HCT116 (cell line): ENCODE data around the gene SLC6A8. TPM values are rescaled to one million over a fixed set of nuclear protein-coding genes. Genes with fewer than 3 reads are reported as not detected.
"Not testable (repeated sequence)": the region's sequence is repeated elsewhere in the genome, so short reads cannot be mapped to it uniquely, and the experiment has no call there.

Experiments used
- ATAC-seq: fragments of 200-7000 bp; cut with Tn5 transposase; 2 replicates; pipeline ENCODE4 v1.9.1; 2020; ENCODE audit warnings: mild to moderate bottlenecking, moderate library complexity
- BruUV-seq: library from RNA; stranded (reverse); fragments of 400-500 nt; replicated peaks from 2 replicates; lab custom pipeline; 2021; lab: Mats Ljungman, UMichigan
- CTCF ChIA-PET: fragments of 300-600 bp; sonication (Branson Sonifier 250); formaldehyde crosslinking; loops from one replicate; lab custom pipeline; 2021; ENCODE audit warnings: antibody characterized with exemption; lab: Charles Lee
- POLR2A ChIA-PET: fragments of 300-600, 350-600 bp; sonication (Branson Sonifier 250); formaldehyde crosslinking; loops from one replicate; lab custom pipeline; 2021; ENCODE audit warnings: antibody characterized with exemption; lab: Charles Lee
- RAD21 ChIA-PET, 2 experiments: fragments of 300-600 bp; sonication (Branson Sonifier 250); formaldehyde crosslinking; loops; one replicate each; lab custom pipeline; 2023; ENCODE audit warnings: low total read pairs in 2 of 2; ENCODE audit not compliant: uncharacterized antibody in 2 of 2, unreplicated experiment in 2 of 2, low non-redundant PET in 1 of 2; lab: Charles Lee
- DNase-seq: peaks from one replicate; pipeline ENCODE4 v3.0.0-alpha.2; 2010; ENCODE audit warnings: low read depth, low spot score
- H2AFZ ChIP-seq: fragments of 200-600 bp; shearing (Covaris generic), sonication (generic); 2 replicates; pipeline ENCODE4 v1.6.1; 2017; ENCODE audit warnings: low read depth, mixed run types, mixed read lengths, antibody characterized with exemption, low read length; ENCODE audit not compliant: poor library complexity, severe bottlenecking
- H3K27ac ChIP-seq: 2 replicates; pipeline ENCODE4 v1.5.1; 2012; ENCODE audit warnings: low read depth, low read length
- H3K27me3 ChIP-seq: fragments of 200-600 bp; sonication (generic); 2 replicates; pipeline ENCODE4 v1.6.1; 2016; ENCODE audit warnings: mixed run types, low read length, mixed read lengths; ENCODE audit not compliant: insufficient read depth
- H3K36me3 ChIP-seq, 2 experiments: fragments of 200-500 bp in 1 of 2; fragments of 200-600 bp in 1 of 2; sonication (Bioruptor generic) in 1 of 2; sonication (generic) in 1 of 2; 2 replicates each; pipeline versions ENCODE4 v1.5.1 to v1.6.1; 2014 to 2016; ENCODE audit warnings: low read length in 2 of 2, inconsistent platforms in 1 of 2, mixed read lengths in 1 of 2, mixed run types in 1 of 2; ENCODE audit not compliant: insufficient read depth in 2 of 2, control insufficient read depth in 1 of 2
- H3K4me1 ChIP-seq, 2 experiments: fragments of 200-600 bp in 1 of 2; sonication (generic) in 1 of 2; 2 replicates each; pipeline versions ENCODE4 v1.5.1 to v1.6.1; 2012 to 2017; ENCODE audit warnings: low read length in 2 of 2, inconsistent platforms in 1 of 2, mild to moderate bottlenecking in 1 of 2, mixed read lengths in 1 of 2, mixed run types in 1 of 2, moderate library complexity in 1 of 2; ENCODE audit not compliant: insufficient read depth in 2 of 2, control insufficient read depth in 1 of 2
- H3K4me2 ChIP-seq: fragments of 200-600 bp; sonication (generic); 2 replicates; pipeline ENCODE4 v1.6.1; 2017; ENCODE audit warnings: mixed run types, low read length, mixed read lengths
- H3K4me3 ChIP-seq, 2 experiments: fragments of 200-600 bp in 1 of 2; sonication (generic) in 1 of 2; replicated peaks in 1 of 2; 2 replicates each; pipeline ENCODE4 v1.5.1; 2011 to 2016; ENCODE audit warnings: low read length in 2 of 2, control low read depth in 1 of 2, low read depth in 1 of 2, mild to moderate bottlenecking in 1 of 2, mixed read lengths in 1 of 2, mixed run types in 1 of 2
- H3K79me2 ChIP-seq: fragments of 200-600 bp; sonication (generic); 2 replicates; pipeline ENCODE4 v1.6.1; 2017; ENCODE audit warnings: mild to moderate bottlenecking, mixed run types, low read length, moderate library complexity, mixed read lengths; ENCODE audit not compliant: insufficient read depth
- H3K9ac ChIP-seq: fragments of 200-600 bp; sonication (generic); 2 replicates; pipeline ENCODE4 v1.6.1; 2016; ENCODE audit warnings: low read length, mixed read lengths
- H3K9me2 ChIP-seq: fragments of 200-600 bp; sonication (generic), shearing (Covaris generic); 2 replicates; pipeline ENCODE4 v1.6.1; 2017; ENCODE audit warnings: mixed run types, mild to moderate bottlenecking, moderate library complexity; ENCODE audit not compliant: insufficient read depth
- H3K9me3 ChIP-seq, 2 experiments: fragments of 200-500 bp in 1 of 2; fragments of 200-600 bp in 1 of 2; sonication (Bioruptor generic) in 1 of 2; sonication (generic) in 1 of 2; 2 replicates each; pipeline ENCODE4 v1.6.1; 2014 to 2017; ENCODE audit warnings: low read length in 2 of 2, mixed read lengths in 2 of 2, inconsistent platforms in 1 of 2, low read depth in 1 of 2, mild to moderate bottlenecking in 1 of 2, mixed run types in 1 of 2, moderate library complexity in 1 of 2; ENCODE audit not compliant: control insufficient read depth in 1 of 2, insufficient read depth in 1 of 2
- H4K20me1 ChIP-seq: fragments of 200-600 bp; sonication (generic), shearing (Covaris generic); 2 replicates; pipeline ENCODE4 v1.6.1; 2017; ENCODE audit warnings: mixed run types, mild to moderate bottlenecking, moderate library complexity; ENCODE audit not compliant: insufficient read depth
- EGR1 ChIP-seq: IDR thresholded peaks from 2 replicates; pipeline ENCODE4 v1.6.1; 2012; ENCODE audit warnings: low read depth
- intact Hi-C: fragments of 100-400 bp; cut with micrococcal nuclease; formaldehyde crosslinking; loops from 2 replicates; pipeline ENCODE4 v1.10.0; 2022
- total RNA-seq: library from RNA; stranded (reverse); gene quantifications from one replicate; pipeline ENCODE4 v1.2.1, GENCODE V29; 2021; ENCODE audit not compliant: unreplicated experiment
- TF ChIP-seq, protein P1 (sequence below): IDR thresholded peaks from 2 replicates; pipeline ENCODE4 v1.6.1; 2012

The SLC6A8 gene
- total RNA-seq, 1 experiment from 2014 or later, result 101 TPM

DNA sequence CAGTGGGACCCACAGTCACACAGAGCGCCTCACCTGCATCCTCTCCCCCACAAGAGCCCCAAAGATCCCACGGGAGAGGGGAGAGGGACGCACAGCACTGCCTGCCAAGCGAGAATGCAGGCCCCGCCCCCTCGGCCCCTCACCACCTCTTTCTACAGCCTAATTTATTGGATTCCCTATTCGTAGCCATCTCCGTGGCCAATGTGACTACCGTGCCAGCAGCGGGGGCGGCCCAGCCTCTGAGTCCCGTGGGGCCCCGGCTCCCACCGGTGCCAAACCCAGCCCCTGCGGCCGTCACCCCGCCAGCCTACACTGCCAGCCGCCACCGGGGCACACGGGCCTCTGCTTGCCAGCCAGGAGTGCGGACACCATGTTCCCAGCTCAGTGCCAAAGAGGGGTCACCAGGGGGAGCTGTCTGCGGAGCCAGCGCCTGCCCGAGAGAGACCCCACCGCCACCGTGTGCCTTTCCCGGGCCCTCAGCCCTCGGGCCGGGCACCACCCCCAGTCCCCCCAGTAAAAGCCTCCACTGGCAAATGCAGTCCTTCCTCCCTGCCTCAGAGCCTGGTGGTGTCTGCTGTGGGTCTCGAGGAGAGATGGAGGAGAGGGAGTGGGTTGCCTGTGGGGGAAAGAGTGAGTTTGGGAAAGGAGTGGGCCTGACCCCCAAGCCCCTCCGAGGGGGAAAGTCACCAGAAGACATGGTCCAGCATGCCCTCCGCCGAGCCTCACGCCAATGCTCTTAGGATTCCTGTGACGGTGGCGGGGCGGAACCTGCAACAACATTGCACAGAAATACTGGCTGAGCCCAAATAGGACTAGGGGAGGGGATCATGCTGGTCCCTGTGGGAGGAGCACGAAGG, 56.7 kb downstream of the SLC6A8 start:
- intact Hi-C loops, result no loop called here
- DNase-seq, result no peak
- no peak overlapping the region for H3K4me2 ChIP-seq

DNA sequence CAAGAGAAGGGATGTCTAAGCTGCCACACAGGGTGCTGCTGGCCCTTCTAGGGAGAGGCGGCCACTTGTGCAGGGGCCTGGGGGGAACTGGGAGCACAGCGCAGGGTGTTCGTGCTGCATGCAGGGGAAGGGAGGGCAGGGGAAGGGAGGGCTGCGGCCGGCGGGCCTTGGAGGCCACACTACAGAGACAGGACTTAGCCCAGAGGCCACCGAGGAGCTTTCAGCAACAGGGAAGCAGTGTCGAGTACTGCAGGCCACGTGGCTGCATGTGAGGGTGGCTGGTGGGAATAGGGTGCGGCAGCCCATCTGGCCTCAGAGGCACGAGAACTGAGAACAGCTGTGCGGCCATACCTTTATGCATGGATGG, 57.3 kb downstream of the SLC6A8 start:
- H3K27ac ChIP-seq, H2AFZ ChIP-seq, H3K9me2 ChIP-seq, H3K9ac ChIP-seq, RAD21 ChIA-PET, intact Hi-C loops, BruUV-seq, H3K79me2 ChIP-seq, H3K36me3 ChIP-seq, H4K20me1 ChIP-seq, H3K4me3 ChIP-seq, H3K4me2 ChIP-seq, DNase-seq, POLR2A ChIA-PET, H3K9me3 ChIP-seq, ATAC-seq, CTCF ChIA-PET, H3K27me3 ChIP-seq, H3K4me1 ChIP-seq: not testable (repeated sequence)

More for the DNA sequence above, 56.7 kb downstream of the SLC6A8 start:
- RAD21 ChIA-PET, result no interaction called here
- H2AFZ ChIP-seq, result no peak overlapping the region
- TF ChIP-seq, protein P1, sequence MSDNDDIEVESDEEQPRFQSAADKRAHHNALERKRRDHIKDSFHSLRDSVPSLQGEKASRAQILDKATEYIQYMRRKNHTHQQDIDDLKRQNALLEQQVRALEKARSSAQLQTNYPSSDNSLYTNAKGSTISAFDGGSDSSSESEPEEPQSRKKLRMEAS, result no peak
- no peak for TF ChIP-seq EGR1
- H3K27ac ChIP-seq, result no peak overlapping the region
- no TSS peak for BruUV-seq
- no peaks in the 10 kb centered on the region for H3K9me3 ChIP-seq
- POLR2A ChIA-PET, result no interaction called here
- no peaks in the 10 kb centered on the region for H3K27me3 ChIP-seq
- no peaks in the 10 kb centered on the region for H4K20me1 ChIP-seq
- no peaks in the 10 kb centered on the region for H3K79me2 ChIP-seq
- no peaks in the 10 kb centered on the region for H3K36me3 ChIP-seq
- H3K4me1 ChIP-seq, result no peaks in the 10 kb centered on the region
- H3K9ac ChIP-seq, result no peak overlapping the region
- CTCF ChIA-PET, result no interaction called here
- no peak overlapping the region for H3K4me3 ChIP-seq
- no peak for ATAC-seq
- no peaks in the 10 kb centered on the region for H3K9me2 ChIP-seq

Other genes starting within 250 kb of the SLC6A8 start
- 2.9 TPM for gene TREX2, start 241.9 kb upstream of the SLC6A8 start, total RNA-seq
- gene HAUS7, start 217.3 kb upstream of the SLC6A8 start, total RNA-seq, result 28.9 TPM
- gene BGN, start 192.9 kb upstream of the SLC6A8 start, total RNA-seq, result 0.37 TPM
- not detected for gene ATP2B3, start 170.3 kb upstream of the SLC6A8 start, total RNA-seq
- gene CCNQ, start 88.8 kb upstream of the SLC6A8 start, total RNA-seq, result 20.3 TPM
- gene DUSP9, start 40.7 kb upstream of the SLC6A8 start, total RNA-seq, result 14.2 TPM
- gene PNCK, start 14.1 kb upstream of the SLC6A8 start, total RNA-seq, result 0.84 TPM
- 185 TPM for gene BCAP31, start 36.5 kb downstream of the SLC6A8 start, total RNA-seq
- 7.1 TPM for gene ABCD1, start 36.9 kb downstream of the SLC6A8 start, total RNA-seq
- 4.8 TPM for gene PLXNB3, start 76.3 kb downstream of the SLC6A8 start, total RNA-seq
- gene SRPK3, start 93.1 kb downstream of the SLC6A8 start, total RNA-seq, result not detected
- gene IDH3G, start 106.4 kb downstream of the SLC6A8 start, total RNA-seq, result 49.7 TPM
- gene SSR4, start 106.7 kb downstream of the SLC6A8 start, total RNA-seq, result 182 TPM
- gene PDZD4, start 142.6 kb downstream of the SLC6A8 start, total RNA-seq, result 0.30 TPM
- 14.8 TPM for gene L1CAM, start 198.2 kb downstream of the SLC6A8 start, total RNA-seq
- not detected for gene AVPR2, start 216.7 kb downstream of the SLC6A8 start, total RNA-seq
- 67.4 TPM for gene ARHGAP4, start 238.3 kb downstream of the SLC6A8 start, total RNA-seq
- gene NAA10, start 247.1 kb downstream of the SLC6A8 start, total RNA-seq, result 124 TPM